PC-9 (cell line): ENCODE measurements around the gene SBF1. TPM values are rescaled to one million over a fixed set of nuclear protein-coding genes. Genes with fewer than 3 reads are reported as not detected.

Source experiments
- BruUV-seq: library from RNA; stranded (reverse); fragments of 400-500 nt; replicated peaks from 2 replicates; lab custom pipeline; 2021; lab: Mats Ljungman, UMichigan
- CTCF ChIA-PET: fragments of 300-600 bp; sonication (Branson Sonifier 250); formaldehyde crosslinking; loops from one replicate; lab custom pipeline; 2022; ENCODE audit warnings: antibody characterized with exemption; lab: Charles Lee
- POLR2A ChIA-PET: fragments of 300-600 bp; sonication (Branson Sonifier 250); formaldehyde crosslinking; loops from one replicate; lab custom pipeline; 2022; ENCODE audit warnings: antibody characterized with exemption; ENCODE audit not compliant: unreplicated experiment; lab: Charles Lee
- DNase-seq, 2 experiments: peaks; one replicate each; pipeline versions ENCODE4 v3.0.0 to v3.0.0-alpha.2; 2015 to 2022; ENCODE audit warnings: mixed read lengths in 1 of 2
- H2AFZ ChIP-seq: fragments of 200-600 bp; sonication (generic); 2 replicates; pipeline ENCODE4 v1.8.1; 2017; ENCODE audit warnings: antibody characterized with exemption
- H3F3A ChIP-seq: fragments of 200-600 bp; sonication (generic); 2 replicates; pipeline ENCODE4 v1.8.1; 2017; ENCODE audit warnings: antibody characterized with exemption, mild to moderate bottlenecking, low read depth; ENCODE audit not compliant: insufficient read depth
- H3K27ac ChIP-seq: fragments of 200-600 bp; sonication (generic); 2 replicates; pipeline ENCODE4 v1.6.1; 2016; ENCODE audit warnings: mixed run types
- H3K27me3 ChIP-seq: fragments of 200-600 bp; sonication (generic); 2 replicates; pipeline ENCODE4 v1.6.1; 2016; ENCODE audit warnings: low read depth, mixed run types; ENCODE audit not compliant: insufficient read depth
- H3K36me3 ChIP-seq: fragments of 200-600 bp; sonication (generic); 2 replicates; pipeline ENCODE4 v1.6.1; 2016; ENCODE audit warnings: low read depth, mixed run types
- H3K4me1 ChIP-seq: fragments of 200-600 bp; sonication (generic); replicated peaks from 2 replicates; pipeline ENCODE4 v1.6.1; 2016; ENCODE audit warnings: mixed run types; ENCODE audit not compliant: insufficient read depth
- H3K4me2 ChIP-seq: fragments of 200-600 bp; sonication (generic); 2 replicates; pipeline ENCODE4 v1.6.1; 2017; ENCODE audit warnings: mixed run types
- H3K4me3 ChIP-seq: fragments of 200-600 bp; sonication (generic); 2 replicates; pipeline ENCODE4 v1.6.1; 2016; ENCODE audit warnings: mixed run types
- H3K79me2 ChIP-seq: fragments of 200-600 bp; sonication (generic); 2 replicates; pipeline ENCODE4 v1.6.1; 2017; ENCODE audit warnings: low read depth, mixed run types
- H3K9me2 ChIP-seq: fragments of 200-600 bp; sonication (generic); 2 replicates; pipeline ENCODE4 v1.8.1; 2017; ENCODE audit warnings: mild to moderate bottlenecking; ENCODE audit not compliant: insufficient read depth
- H3K9me3 ChIP-seq: fragments of 200-600 bp; sonication (generic); 2 replicates; pipeline ENCODE4 v1.8.1; 2016; ENCODE audit warnings: low read depth; ENCODE audit not compliant: insufficient read depth
- H4K20me1 ChIP-seq: fragments of 200-600 bp; sonication (generic); 2 replicates; pipeline ENCODE4 v1.8.1; 2017; ENCODE audit not compliant: insufficient read depth
- CTCF ChIP-seq: fragments of 200-600 bp; sonication (generic); conservative IDR thresholded peaks from 2 replicates; pipeline ENCODE4 v1.6.1; 2017; ENCODE audit warnings: mixed run types, antibody characterized with exemption, mild to moderate bottlenecking, moderate library complexity
- EZH2 ChIP-seq: fragments of 200-600 bp; sonication (generic); IDR thresholded peaks from 2 replicates; pipeline ENCODE4 v1.8.0; 2017; ENCODE audit warnings: antibody characterized with exemption, low read depth
- intact Hi-C: fragments of 100-400 bp; cut with micrococcal nuclease; formaldehyde crosslinking; loops from one replicate; pipeline ENCODE4 v1.10.0; 2022; ENCODE audit not compliant: unreplicated experiment
- total RNA-seq: library from RNA; stranded (reverse); gene quantifications from 2 replicates; pipeline ENCODE4 v1.2.3, GENCODE V29; 2021

SBF1 gene
- total RNA-seq, 1 experiment from 2014 or later = 85.2 TPM

- Histone ChIP-seq H3K9me3 (no peaks in the 10 kb centered on the region), H3K79me2 (no peaks in the 10 kb centered on the region), H3K4me3 (no peak overlapping the region), H3K4me1 (peaks cover 14% of the 10 kb centered on the region), H4K20me1 (peaks cover 61% of the 10 kb centered on the region), H3K4me2 (no peak overlapping the region), H3K27me3 (no peaks in the 10 kb centered on the region), H3F3A (peaks cover 83% of the 10 kb centered on the region), H3K27ac (no peak overlapping the region), H3K36me3 (peaks cover 23% of the 10 kb centered on the region; the same call in 1 of the 2 replicates), H2AFZ (no peak overlapping the region), H3K9me2 (no peaks in the 10 kb centered on the region)
- DNase-seq = no peak
- BruUV-seq = no TSS peak
- POLR2A ChIA-PET = no interaction called here
- CTCF ChIA-PET = no interaction called here
- TF ChIP-seq EZH2 (no peak), CTCF (no peak)
- intact Hi-C loops = no loop called here
Measured at GRCh38 chr22:50445880-50446707, 28.7 kb downstream of the SBF1 start.

DNA sequence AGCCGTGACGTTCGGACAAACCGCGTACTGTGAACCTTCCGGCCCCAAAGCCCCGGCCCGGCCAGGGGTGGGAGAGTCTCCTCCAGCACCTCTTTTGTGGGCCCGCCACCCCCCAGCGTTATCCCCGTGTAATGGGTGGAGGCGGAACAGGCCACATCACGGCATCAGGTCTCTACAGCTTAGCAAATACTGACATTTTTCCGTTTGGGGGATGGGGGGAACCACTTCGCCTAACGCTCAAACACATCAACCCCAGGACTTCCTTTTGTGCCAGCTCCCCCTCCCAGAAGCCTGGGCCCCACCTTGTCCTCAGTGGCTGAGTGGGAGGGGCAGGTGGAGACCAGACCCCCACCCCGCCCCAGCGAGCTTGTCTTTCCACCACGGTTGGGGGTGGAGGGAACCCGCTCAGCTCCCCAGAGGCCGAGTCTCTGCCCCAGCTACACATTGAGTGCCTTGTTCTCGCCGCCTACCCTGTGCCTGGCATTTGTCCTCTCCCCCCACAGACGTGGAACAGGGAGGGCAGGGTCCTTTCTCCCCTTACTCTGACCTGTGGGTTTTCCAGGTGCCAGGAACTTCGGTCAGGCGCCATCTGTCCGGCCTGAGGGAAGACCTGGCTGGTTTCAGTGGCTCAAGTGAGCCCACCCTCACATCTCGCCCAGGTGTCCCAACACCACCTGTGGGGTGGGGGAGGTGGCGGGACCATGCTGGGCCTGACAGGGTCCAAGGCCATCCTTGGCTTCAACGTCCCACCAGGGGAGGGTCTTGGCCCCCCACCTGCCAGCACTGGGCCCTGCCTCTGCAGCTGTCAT, 29.6 kb downstream of the SBF1 start:
- H3K27me3 ChIP-seq = no peaks in the 10 kb centered on the region
- peaks cover 61% of the 10 kb centered on the region for H4K20me1 ChIP-seq
- no peak for TF ChIP-seq EZH2
- TF ChIP-seq CTCF = no peak
- peaks cover 23% of the 10 kb centered on the region; the same call in 1 of the 2 replicates for H3K36me3 ChIP-seq
- intact Hi-C loops = no loop called here
- H3F3A ChIP-seq = peaks cover 77% of the 10 kb centered on the region
- POLR2A ChIA-PET = no interaction called here
- no peaks in the 10 kb centered on the region for H3K9me2 ChIP-seq
- peaks cover 14% of the 10 kb centered on the region for H3K4me1 ChIP-seq
- H3K9me3 ChIP-seq = no peaks in the 10 kb centered on the region
- H3K79me2 ChIP-seq = no peaks in the 10 kb centered on the region
- H3K4me2 ChIP-seq = no peak overlapping the region
- H3K27ac ChIP-seq = no peak overlapping the region
- DNase-seq = no peak
- H2AFZ ChIP-seq = no peak overlapping the region
- CTCF ChIA-PET = no interaction called here
- BruUV-seq = TSS peak; percentile 25
- no peak overlapping the region for H3K4me3 ChIP-seq

DNA sequence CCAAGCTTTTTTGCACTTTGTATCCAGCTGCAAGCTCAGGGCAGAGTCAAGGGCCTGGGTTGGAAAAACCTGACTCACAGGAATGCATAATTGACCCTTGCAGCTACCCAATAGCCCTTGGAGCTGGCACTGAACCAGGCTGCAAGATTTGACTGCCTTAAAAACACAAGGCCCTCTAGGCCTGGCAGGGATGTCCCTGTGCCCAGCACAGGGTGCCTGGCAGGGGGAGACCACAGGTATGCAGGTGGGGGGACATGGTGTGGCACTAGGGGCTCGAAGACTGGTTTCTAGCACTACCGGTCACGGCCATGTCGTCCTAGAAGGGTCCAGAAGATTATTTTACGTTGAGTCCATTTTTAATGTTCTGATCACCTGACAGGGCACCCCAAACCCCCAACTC, 30.2 kb downstream of the SBF1 start:
- Histone ChIP-seq H3K4me3 (no peak overlapping the region), H3K36me3 (peaks cover 26% of the 10 kb centered on the region; the same call in 1 of the 2 replicates), H3K79me2 (no peaks in the 10 kb centered on the region), H3K27me3 (no peaks in the 10 kb centered on the region), H3K27ac (no peak overlapping the region), H2AFZ (no peak overlapping the region), H3K9me2 (no peaks in the 10 kb centered on the region), H3K4me1 (peaks cover 14% of the 10 kb centered on the region), H3K9me3 (no peaks in the 10 kb centered on the region), H3K4me2 (no peak overlapping the region), H4K20me1 (peaks cover 64% of the 10 kb centered on the region), H3F3A (peaks cover 73% of the 10 kb centered on the region)
- peak; percentile 44 to 77 for DNase-seq
- intact Hi-C loops = loop anchor here (5.0 kb wide), 1 partner anchor 53 kb away; no protein-coding TSS in a partner anchor
- no peak for TF ChIP-seq EZH2
- TF ChIP-seq CTCF = no peak
- POLR2A ChIA-PET = no interaction called here
- CTCF ChIA-PET = interaction anchor here (0.5 kb wide), 1 partner anchor 54 kb away, joined by 18 read pairs; no protein-coding TSS in a partner anchor
- BruUV-seq = no TSS peak
